GM12878 (cell line): Measurements from ENCODE around the gene CREG2. TPM values are rescaled to one million over a fixed set of nuclear protein-coding genes. Genes with fewer than 3 reads are reported as not detected.

Experiments used
- ATF7 ChIP-seq: fragments of 450-650 bp; IDR thresholded peaks from 2 replicates; pipeline ENCODE4 v1.6.1; 2016; ENCODE audit warnings: low read depth, mild to moderate bottlenecking
- EP300 ChIP-seq, 2 experiments: fragments of 150-350 bp in 1 of 2; IDR thresholded peaks; 2 replicates each; pipeline ENCODE4 v1.6.1; 2011 to 2012; ENCODE audit warnings: low read depth in 2 of 2, low read length in 2 of 2, borderline replicate concordance in 1 of 2, improper control_type of control experiment in 1 of 2, inconsistent platforms in 1 of 2; ENCODE audit not compliant: control insufficient read depth in 1 of 2
- HCFC1 ChIP-seq: fragments of 150-350 bp; IDR thresholded peaks from 2 replicates; pipeline ENCODE4 v1.6.1; 2014; ENCODE audit warnings: low read length
- HDAC2 ChIP-seq: fragments of 200-600 bp; sonication (generic); IDR thresholded peaks from 2 replicates; pipeline ENCODE4 v1.6.1; 2017
- NRF1 ChIP-seq: conservative IDR thresholded peaks from 2 replicates; pipeline ENCODE4 v1.6.1; 2011; ENCODE audit warnings: mild to moderate bottlenecking, low read depth, low read length, improper control_type of control experiment
- PAX8 ChIP-seq: fragments of 450-650 bp; IDR thresholded peaks from 2 replicates; pipeline ENCODE4 v1.6.1; 2017; ENCODE audit warnings: mild to moderate bottlenecking, moderate library complexity
- RAD51 ChIP-seq: fragments of 450-650 bp; IDR thresholded peaks from 2 replicates; pipeline ENCODE4 v1.6.1; 2016; ENCODE audit warnings: moderate library complexity, mild to moderate bottlenecking, inconsistent platforms
- RFX5 ChIP-seq: IDR thresholded peaks from 2 replicates; pipeline ENCODE4 v1.6.1; 2011; ENCODE audit warnings: low read depth, low read length, improper control_type of control experiment
- SP1 ChIP-seq: IDR thresholded peaks from one replicate; pipeline ENCODE4 v1.6.1; 2011; ENCODE audit warnings: low read depth, low read length
- WRNIP1 ChIP-seq: IDR thresholded peaks from 2 replicates; pipeline ENCODE4 v1.6.1; 2011; ENCODE audit warnings: low read depth, low read length, improper control_type of control experiment, borderline replicate concordance
- polyA plus RNA-seq, 11 experiments: library from polyadenylated mRNA; depleted of rRNA in 4 of 11; unstranded in 6 of 11; stranded (reverse) in 5 of 11; fragments of >200 nt; fragmentation: Nextera tagmentation in 4 of 11; fragmentation: Illumina TruSeq in 1 of 11; extraction: Ambion mirVana in 4 of 11; extraction: Trizol in 1 of 11; gene quantifications; 1 replicate in 1 of 11; 2 replicates in 10 of 11; pipeline versions ENCODE4 v1.2.1 to v1.2.3, GENCODE V29; 2011 to 2016; ENCODE audit warnings: inconsistent platforms in 2 of 11, missing spikeins in 2 of 11, low read depth in 1 of 11
- total RNA-seq, 4 experiments: library from RNA; depleted of rRNA in 3 of 4; stranded (reverse); fragments of >200 nt in 3 of 4; fragmentation: Illumina TruSeq in 1 of 4; extraction: Trizol in 1 of 4; gene quantifications; 2 replicates each; pipeline versions ENCODE4 v1.2.1 to v1.2.3, GENCODE V29; 2013 to 2021
- TF ChIP-seq, protein P1 (sequence below): fragments of 450-650 bp; IDR thresholded peaks from 2 replicates; pipeline ENCODE4 v1.6.1; 2016; ENCODE audit warnings: mild to moderate bottlenecking
- TF ChIP-seq, protein P2 (sequence below): fragments of 450-650 bp; IDR thresholded peaks from 2 replicates; pipeline ENCODE4 v1.6.1; 2017; ENCODE audit warnings: low read depth, mild to moderate bottlenecking, moderate library complexity
- TF ChIP-seq, protein P3 (sequence below): fragments of 150-350 bp; IDR thresholded peaks from 2 replicates; pipeline ENCODE4 v1.6.1; 2016; ENCODE audit warnings: low read depth, low read length
- TF ChIP-seq, protein P4 (sequence below): fragments of 450-650 bp; IDR thresholded peaks from 2 replicates; pipeline ENCODE4 v1.6.1; 2017; ENCODE audit warnings: mild to moderate bottlenecking
- TF ChIP-seq, protein P5 (sequence below): fragments of 450-650 bp; IDR thresholded peaks from 2 replicates; pipeline ENCODE4 v1.6.1; 2018; ENCODE audit warnings: mild to moderate bottlenecking, low read depth, moderate library complexity; ENCODE audit not compliant: partially characterized antibody

CREG2 gene
- total and polyA plus RNA-seq, 10 of the 15 experiments (the other 5 are each of a cell fraction or from before 2014, with no cell fraction given): not detected

DNA sequence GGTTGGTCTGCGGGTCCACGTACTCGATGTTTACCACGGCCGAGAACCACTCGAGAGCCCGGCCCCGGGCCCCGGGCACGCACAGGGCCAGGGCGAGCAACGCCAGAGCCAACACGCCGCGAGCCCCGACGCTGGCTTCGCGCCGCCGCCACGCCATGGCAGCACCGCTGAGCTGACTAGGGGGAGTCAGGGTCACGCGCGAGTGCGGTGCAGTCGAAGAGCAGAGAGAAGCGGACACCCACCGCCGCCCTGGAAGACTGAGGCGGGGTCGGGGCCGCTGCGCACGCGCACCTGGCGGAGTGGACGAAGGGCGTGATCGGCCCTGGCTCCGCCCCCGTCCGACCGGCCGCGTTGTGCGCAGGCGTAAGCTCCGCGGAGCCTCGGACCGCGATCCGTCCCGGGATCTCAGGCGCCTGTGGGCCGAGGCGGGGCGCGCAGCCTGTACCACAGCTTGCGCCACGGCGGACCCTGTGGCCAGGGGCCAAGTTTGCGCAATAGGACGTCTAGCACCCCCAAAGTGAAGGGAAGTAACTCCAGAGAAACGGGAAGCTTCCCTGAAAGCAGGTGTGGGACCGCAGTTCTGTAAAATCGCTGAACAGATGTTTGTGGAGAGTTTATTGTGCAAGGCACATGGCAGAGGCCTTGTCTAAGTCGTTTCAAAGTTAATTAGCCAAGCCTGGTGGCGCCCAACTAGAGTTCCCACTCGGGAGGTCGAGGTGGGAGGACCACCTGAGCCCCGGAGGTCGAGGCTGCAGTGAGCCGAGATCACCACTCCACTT lies 78.7 kb downstream of the CREG2 start, which contains the start of gene RNF149 (continued):
- TF ChIP-seq, protein P1, sequence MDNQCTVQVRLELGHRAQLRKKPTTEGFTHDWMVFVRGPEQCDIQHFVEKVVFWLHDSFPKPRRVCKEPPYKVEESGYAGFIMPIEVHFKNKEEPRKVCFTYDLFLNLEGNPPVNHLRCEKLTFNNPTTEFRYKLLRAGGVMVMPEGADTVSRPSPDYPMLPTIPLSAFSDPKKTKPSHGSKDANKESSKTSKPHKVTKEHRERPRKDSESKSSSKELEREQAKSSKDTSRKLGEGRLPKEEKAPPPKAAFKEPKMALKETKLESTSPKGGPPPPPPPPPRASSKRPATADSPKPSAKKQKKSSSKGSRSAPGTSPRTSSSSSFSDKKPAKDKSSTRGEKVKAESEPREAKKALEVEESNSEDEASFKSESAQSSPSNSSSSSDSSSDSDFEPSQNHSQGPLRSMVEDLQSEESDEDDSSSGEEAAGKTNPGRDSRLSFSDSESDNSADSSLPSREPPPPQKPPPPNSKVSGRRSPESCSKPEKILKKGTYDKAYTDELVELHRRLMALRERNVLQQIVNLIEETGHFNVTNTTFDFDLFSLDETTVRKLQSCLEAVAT: no peak; the same call in 1 of the 2 replicates
- no peak for TF ChIP-seq RAD51
- TF ChIP-seq, protein P2, sequence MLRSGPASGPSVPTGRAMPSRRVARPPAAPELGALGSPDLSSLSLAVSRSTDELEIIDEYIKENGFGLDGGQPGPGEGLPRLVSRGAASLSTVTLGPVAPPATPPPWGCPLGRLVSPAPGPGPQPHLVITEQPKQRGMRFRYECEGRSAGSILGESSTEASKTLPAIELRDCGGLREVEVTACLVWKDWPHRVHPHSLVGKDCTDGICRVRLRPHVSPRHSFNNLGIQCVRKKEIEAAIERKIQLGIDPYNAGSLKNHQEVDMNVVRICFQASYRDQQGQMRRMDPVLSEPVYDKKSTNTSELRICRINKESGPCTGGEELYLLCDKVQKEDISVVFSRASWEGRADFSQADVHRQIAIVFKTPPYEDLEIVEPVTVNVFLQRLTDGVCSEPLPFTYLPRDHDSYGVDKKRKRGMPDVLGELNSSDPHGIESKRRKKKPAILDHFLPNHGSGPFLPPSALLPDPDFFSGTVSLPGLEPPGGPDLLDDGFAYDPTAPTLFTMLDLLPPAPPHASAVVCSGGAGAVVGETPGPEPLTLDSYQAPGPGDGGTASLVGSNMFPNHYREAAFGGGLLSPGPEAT: no peak
- TF ChIP-seq RFX5: no peak
- 0 out of 4 replicates have a peak, but pooled peaks of 1 of the 2 experiments have one; percentile 5 for TF ChIP-seq EP300 (IDR thresholded peaks at IDR 0.05; ENCODE audit: borderline replicate concordance in 1 of 2, control insufficient read depth in 1 of 2, low read depth in 2 of 2, low read length in 2 of 2)
- TF ChIP-seq, protein P3, sequence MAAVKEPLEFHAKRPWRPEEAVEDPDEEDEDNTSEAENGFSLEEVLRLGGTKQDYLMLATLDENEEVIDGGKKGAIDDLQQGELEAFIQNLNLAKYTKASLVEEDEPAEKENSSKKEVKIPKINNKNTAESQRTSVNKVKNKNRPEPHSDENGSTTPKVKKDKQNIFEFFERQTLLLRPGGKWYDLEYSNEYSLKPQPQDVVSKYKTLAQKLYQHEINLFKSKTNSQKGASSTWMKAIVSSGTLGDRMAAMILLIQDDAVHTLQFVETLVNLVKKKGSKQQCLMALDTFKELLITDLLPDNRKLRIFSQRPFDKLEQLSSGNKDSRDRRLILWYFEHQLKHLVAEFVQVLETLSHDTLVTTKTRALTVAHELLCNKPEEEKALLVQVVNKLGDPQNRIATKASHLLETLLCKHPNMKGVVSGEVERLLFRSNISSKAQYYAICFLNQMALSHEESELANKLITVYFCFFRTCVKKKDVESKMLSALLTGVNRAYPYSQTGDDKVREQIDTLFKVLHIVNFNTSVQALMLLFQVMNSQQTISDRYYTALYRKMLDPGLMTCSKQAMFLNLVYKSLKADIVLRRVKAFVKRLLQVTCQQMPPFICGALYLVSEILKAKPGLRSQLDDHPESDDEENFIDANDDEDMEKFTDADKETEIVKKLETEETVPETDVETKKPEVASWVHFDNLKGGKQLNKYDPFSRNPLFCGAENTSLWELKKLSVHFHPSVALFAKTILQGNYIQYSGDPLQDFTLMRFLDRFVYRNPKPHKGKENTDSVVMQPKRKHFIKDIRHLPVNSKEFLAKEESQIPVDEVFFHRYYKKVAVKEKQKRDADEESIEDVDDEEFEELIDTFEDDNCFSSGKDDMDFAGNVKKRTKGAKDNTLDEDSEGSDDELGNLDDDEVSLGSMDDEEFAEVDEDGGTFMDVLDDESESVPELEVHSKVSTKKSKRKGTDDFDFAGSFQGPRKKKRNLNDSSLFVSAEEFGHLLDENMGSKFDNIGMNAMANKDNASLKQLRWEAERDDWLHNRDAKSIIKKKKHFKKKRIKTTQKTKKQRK: no peak
- no peak for TF ChIP-seq WRNIP1
- no peak for TF ChIP-seq PAX8
- TF ChIP-seq, protein P4, sequence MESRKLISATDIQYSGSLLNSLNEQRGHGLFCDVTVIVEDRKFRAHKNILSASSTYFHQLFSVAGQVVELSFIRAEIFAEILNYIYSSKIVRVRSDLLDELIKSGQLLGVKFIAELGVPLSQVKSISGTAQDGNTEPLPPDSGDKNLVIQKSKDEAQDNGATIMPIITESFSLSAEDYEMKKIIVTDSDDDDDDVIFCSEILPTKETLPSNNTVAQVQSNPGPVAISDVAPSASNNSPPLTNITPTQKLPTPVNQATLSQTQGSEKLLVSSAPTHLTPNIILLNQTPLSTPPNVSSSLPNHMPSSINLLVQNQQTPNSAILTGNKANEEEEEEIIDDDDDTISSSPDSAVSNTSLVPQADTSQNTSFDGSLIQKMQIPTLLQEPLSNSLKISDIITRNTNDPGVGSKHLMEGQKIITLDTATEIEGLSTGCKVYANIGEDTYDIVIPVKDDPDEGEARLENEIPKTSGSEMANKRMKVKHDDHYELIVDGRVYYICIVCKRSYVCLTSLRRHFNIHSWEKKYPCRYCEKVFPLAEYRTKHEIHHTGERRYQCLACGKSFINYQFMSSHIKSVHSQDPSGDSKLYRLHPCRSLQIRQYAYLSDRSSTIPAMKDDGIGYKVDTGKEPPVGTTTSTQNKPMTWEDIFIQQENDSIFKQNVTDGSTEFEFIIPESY: no peak
- TF ChIP-seq HCFC1: no peak
- TF ChIP-seq NRF1: peak; percentile 92
- no peak for TF ChIP-seq HDAC2
- no peak for TF ChIP-seq ATF7
- TF ChIP-seq SP1: peak; percentile 25
- TF ChIP-seq, protein P5, sequence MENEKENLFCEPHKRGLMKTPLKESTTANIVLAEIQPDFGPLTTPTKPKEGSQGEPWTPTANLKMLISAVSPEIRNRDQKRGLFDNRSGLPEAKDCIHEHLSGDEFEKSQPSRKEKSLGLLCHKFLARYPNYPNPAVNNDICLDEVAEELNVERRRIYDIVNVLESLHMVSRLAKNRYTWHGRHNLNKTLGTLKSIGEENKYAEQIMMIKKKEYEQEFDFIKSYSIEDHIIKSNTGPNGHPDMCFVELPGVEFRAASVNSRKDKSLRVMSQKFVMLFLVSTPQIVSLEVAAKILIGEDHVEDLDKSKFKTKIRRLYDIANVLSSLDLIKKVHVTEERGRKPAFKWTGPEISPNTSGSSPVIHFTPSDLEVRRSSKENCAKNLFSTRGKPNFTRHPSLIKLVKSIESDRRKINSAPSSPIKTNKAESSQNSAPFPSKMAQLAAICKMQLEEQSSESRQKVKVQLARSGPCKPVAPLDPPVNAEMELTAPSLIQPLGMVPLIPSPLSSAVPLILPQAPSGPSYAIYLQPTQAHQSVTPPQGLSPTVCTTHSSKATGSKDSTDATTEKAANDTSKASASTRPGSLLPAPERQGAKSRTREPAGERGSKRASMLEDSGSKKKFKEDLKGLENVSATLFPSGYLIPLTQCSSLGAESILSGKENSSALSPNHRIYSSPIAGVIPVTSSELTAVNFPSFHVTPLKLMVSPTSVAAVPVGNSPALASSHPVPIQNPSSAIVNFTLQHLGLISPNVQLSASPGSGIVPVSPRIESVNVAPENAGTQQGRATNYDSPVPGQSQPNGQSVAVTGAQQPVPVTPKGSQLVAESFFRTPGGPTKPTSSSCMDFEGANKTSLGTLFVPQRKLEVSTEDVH: no peak
